Left ventricle myocardium superior (tissue), 1 donor: Measurements from ENCODE around the gene KCP. TPM values are rescaled to one million over a fixed set of nuclear protein-coding genes. Genes with fewer than 3 reads are reported as not detected.

Source experiments
- ATAC-seq: fragments of 200-7000 bp; cut with Tn5 transposase; one replicate; pipeline ENCODE4 v1.9.1; 2020; ENCODE audit warnings: mild to moderate bottlenecking, moderate library complexity
- DNase-seq: peaks from one replicate; pipeline ENCODE4 v3.0.0-alpha.2; 2020
- intact Hi-C: fragments of 100-400 bp; cut with micrococcal nuclease; formaldehyde crosslinking; loops from one replicate; pipeline ENCODE4 v1.11.0; 2022
- total RNA-seq: library from RNA; stranded (reverse); fragmentation: NEBNext Ultra II Directional; extraction: Animal tissue kit (Norgen Biotek cat#: 25700); gene quantifications from one replicate; pipeline ENCODE4 v1.2.1, GENCODE V29; 2021
- donor health status: DM: no; HTN: yes; CAD: no; lungs with severe emphysema.

The KCP gene
- total RNA-seq, 1 donor from 2014 or later: 0.12 TPM

- intact Hi-C loops: no loop called here
- no peak for DNase-seq
- peak; percentile 19 for ATAC-seq
These were observed 29.4 kb upstream of the KCP start for GRCh38 chr7:128939861-128940410.

DNA sequence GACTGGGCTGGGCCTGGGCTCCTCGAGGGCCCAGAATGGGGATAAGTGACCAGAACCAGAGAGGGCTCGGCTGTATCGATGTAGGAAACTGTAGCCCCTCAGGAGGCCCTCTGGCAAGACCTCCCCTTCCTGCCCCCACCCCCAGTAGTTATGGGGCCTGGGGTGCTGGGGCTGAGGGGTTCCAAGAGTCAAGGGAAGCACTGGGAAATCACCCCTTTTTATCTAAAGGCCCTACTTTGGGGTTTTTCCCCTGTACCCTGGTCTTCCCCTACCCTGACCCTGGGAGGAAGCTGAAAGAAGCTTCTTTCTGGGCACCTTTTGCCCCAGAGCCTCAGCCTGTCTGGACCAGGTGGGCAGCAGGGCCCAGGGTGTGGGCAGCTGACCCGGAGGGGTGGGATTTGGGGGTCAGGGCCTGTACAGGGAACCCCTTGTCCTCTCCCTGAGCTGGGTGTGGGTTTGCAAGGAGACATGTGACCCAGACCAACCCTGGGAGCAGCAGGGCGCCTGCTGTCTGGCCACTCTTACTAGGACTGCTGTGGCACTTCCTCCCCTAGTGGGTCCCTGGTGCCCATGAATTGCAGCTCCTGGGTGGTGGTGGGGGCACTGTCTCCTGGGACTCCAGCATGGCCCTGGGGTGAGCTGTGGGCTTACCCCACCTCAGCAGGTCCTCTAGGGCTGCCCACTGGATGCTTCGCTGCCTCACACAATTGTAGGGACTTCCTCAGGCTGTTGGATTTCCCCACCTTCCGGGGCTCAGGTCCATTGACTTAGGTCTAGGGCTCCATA, 28.8 kb upstream of the KCP start:
- DNase-seq: no peak
- intact Hi-C loops: no loop called here
- peak; percentile 57 for ATAC-seq

DNA sequence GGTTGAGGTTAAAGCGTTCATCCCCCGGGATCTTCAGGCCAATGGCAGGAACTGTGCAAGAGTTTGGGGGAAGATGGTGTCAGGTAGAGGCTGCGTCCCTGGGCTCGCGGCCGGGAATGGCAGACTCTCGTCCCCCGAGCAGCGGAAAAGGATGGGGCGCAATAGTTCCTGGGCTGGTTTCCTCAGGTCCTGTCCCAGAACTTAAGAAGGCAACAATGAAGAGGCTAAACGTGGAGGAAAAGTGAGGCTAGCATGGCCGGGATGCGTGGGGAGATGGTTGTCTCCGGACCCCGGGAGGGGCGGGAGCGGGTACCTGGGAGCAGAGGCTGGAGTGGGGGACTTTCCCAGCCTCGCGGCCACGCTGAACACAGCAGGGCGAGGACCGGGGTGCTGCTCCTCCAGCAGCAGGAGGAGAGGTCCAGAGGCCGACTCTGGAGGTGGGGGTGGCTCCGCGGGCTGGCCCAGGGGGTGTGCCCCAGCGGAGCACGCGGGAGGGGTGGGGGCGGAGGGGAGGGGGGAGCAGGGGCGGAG, 28.1 kb upstream of the KCP start:
- intact Hi-C loops: no loop called here
- DNase-seq (peak; percentile 59), ATAC-seq (peak; percentile 49)

- intact Hi-C loops: no loop called here
- DNase-seq (peak; percentile 78), ATAC-seq (peak; percentile 55)
These were observed 27.4 kb upstream of the KCP start, which contains the start of gene IRF5 for GRCh38 chr7:128937647-128938543. Gene IRF5 (plus strand): TSS chr7:128937927. CDS start chr7:128942082, 4,155 bp downstream.

GRCh38 chr7:128937271-128937646, 26.8 kb upstream of the KCP start:
- no peak for ATAC-seq
- intact Hi-C loops: no loop called here
- no peak for DNase-seq

- intact Hi-C loops: no loop called here
- DNase-seq (no peak), ATAC-seq (no peak)
These were observed 26.3 kb upstream of the KCP start for GRCh38 chr7:128936798-128937197.

- intact Hi-C loops: no loop called here
- no peak for ATAC-seq
- DNase-seq: no peak
These were observed 24.8 kb upstream of the KCP start for GRCh38 chr7:128935342-128935730.

GRCh38 chr7:128934361-128935341, 24.1 kb upstream of the KCP start:
- DNase-seq (no peak), ATAC-seq (peak; percentile 38)
- intact Hi-C loops: no loop called here

- intact Hi-C loops: no loop called here
- ATAC-seq: peak; percentile 68
These were observed 22.8 kb upstream of the KCP start for GRCh38 chr7:128933180-128933891.

DNA sequence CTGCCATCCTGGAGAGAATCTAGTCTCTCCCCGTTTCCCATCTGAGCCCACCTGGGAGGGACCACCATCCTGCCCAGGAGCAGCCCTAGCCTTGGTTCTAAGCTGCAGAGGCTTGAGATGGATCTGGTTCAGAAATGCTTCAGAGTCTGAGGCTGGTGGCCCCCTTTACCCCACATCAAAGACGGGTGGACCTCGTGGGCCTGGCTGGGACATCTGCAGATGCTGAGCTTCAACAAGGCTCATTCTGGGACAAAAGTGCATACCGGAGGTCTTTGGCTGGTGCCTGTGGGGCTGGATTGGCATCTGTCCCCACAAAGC, 22.3 kb upstream of the KCP start:
- ATAC-seq (no peak), DNase-seq (no peak)
- intact Hi-C loops: no loop called here

More at GRCh38 chr7:128933180-128933891, 22.8 kb upstream of the KCP start:
- DNase-seq: no peak

DNA sequence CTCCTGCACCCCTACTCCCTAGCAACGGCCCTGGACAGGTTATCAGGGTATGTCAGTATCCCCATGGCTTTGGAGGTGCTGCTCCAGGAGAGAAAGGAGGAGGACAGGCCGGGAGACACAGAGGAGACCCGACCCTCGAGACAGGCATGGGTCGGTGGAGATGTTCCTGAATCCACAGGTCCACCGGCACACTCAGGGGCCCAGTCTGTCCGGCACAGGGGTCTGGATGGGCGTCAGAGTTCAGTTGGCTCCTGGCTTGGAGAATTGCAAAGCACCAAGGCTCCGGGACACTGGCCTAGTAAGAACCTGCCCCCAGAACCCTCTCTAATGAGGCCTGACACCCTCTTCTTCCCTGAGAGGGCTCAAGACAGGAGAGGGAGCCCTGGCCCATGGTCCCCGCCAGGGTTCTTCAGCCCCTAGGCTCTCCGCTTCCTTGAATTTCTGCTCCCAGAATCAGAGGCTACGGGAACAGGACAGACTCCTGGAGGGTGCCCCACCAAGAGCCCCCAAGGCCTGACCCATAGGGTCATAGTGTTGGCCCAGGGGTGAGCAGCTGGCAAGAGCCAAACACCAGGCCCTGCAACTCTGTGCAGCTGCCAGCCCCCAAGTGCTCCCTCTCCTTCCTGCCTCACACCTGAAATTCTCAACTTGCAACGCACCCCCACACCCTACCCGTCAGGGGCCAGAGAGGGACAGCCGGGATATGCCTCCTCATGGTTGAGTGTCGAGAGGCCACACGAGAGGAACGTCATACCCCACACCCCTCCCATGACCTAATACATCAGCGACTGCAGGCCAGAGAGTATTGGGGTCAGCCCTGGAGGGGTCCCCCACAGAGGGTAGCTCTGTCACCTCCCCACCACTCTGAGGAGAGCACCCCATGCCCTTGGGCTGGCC, 21.7 kb upstream of the KCP start:
- no peak for ATAC-seq
- intact Hi-C loops: no loop called here
- DNase-seq: no peak

- ATAC-seq: no peak
- intact Hi-C loops: no loop called here
- DNase-seq: no peak
These were observed 20.8 kb upstream of the KCP start for GRCh38 chr7:128931190-128931798.

GRCh38 chr7:128928882-128929788, 18.6 kb upstream of the KCP start:
- DNase-seq (no peak), ATAC-seq (no peak)
- intact Hi-C loops: no loop called here

GRCh38 chr7:128928159-128928813, 17.8 kb upstream of the KCP start:
- intact Hi-C loops: no loop called here
- DNase-seq (no peak), ATAC-seq (no peak)
